A673 (cell line): ENCODE results near the gene GAS2L2. TPM values are rescaled to one million over a fixed set of nuclear protein-coding genes. Genes with fewer than 3 reads are reported as not detected.

Source experiments
- BruUV-seq: library from RNA; stranded (reverse); fragments of 400-500 nt; replicated peaks from 2 replicates; lab custom pipeline; 2021; lab: Mats Ljungman, UMichigan
- CTCF ChIA-PET: fragments of 300-600 bp; sonication (Branson Sonifier 250); formaldehyde crosslinking; loops from one replicate; lab custom pipeline; 2022; ENCODE audit warnings: antibody characterized with exemption; lab: Charles Lee
- POLR2A ChIA-PET: fragments of 300-600 bp; sonication (Branson Sonifier 250); formaldehyde crosslinking; loops from one replicate; lab custom pipeline; 2022; ENCODE audit warnings: antibody characterized with exemption; ENCODE audit not compliant: low non-redundant PET; lab: Charles Lee
- DNase-seq: peaks from one replicate; pipeline ENCODE4 v3.0.0-alpha.2; 2015; ENCODE audit warnings: low spot score
- H3K27ac ChIP-seq: fragments of 200-600 bp; sonication (generic); 2 replicates; pipeline ENCODE4 v1.5.1; 2016; ENCODE audit warnings: mixed run types, low read depth, mild to moderate bottlenecking, mixed read lengths, antibody characterized with exemption, low read length; ENCODE audit not compliant: poor library complexity, severe bottlenecking
- H3K27me3 ChIP-seq: fragments of 200-600 bp; sonication (generic); replicated peaks from 2 replicates; pipeline ENCODE4 v1.6.1; 2017; ENCODE audit warnings: mixed run types, low read depth, mild to moderate bottlenecking, mixed read lengths, antibody characterized with exemption, low read length; ENCODE audit not compliant: insufficient read depth, poor library complexity
- H3K36me3 ChIP-seq: fragments of 200-600 bp; sonication (generic); 2 replicates; pipeline ENCODE4 v1.6.1; 2016; ENCODE audit warnings: mixed run types, mild to moderate bottlenecking, mixed read lengths, antibody characterized with exemption, low read length; ENCODE audit not compliant: insufficient read depth, poor library complexity, severe bottlenecking
- H3K4me1 ChIP-seq: fragments of 200-600 bp; sonication (generic); 2 replicates; pipeline ENCODE4 v1.6.1; 2017; ENCODE audit warnings: mixed run types, mild to moderate bottlenecking, mixed read lengths, antibody characterized with exemption, low read length; ENCODE audit not compliant: insufficient read depth, poor library complexity, severe bottlenecking
- H3K4me3 ChIP-seq: fragments of 200-600 bp; sonication (generic); 2 replicates; pipeline ENCODE4 v1.5.1; 2016; ENCODE audit warnings: low read depth, mixed run types, mild to moderate bottlenecking, mixed read lengths, low read length; ENCODE audit not compliant: poor library complexity, severe bottlenecking
- H3K9me3 ChIP-seq: fragments of 200-600 bp; sonication (generic); 2 replicates; pipeline ENCODE4 v1.6.1; 2016; ENCODE audit warnings: mixed run types, low read depth, mild to moderate bottlenecking, mixed read lengths, antibody characterized with exemption, low read length; ENCODE audit not compliant: poor library complexity, severe bottlenecking
- CTCF ChIP-seq: fragments of 300-800, 200-600 bp; sonication (generic); conservative IDR thresholded peaks from 2 replicates; pipeline ENCODE4 v1.5.1; 2017; ENCODE audit warnings: low read depth, mild to moderate bottlenecking, antibody characterized with exemption, low read length, moderate library complexity, mixed read lengths
- EZH2 ChIP-seq: fragments of 200-600 bp; sonication (generic); IDR thresholded peaks from 2 replicates; pipeline ENCODE4 v1.6.1; 2017; ENCODE audit warnings: borderline replicate concordance, low read depth, mild to moderate bottlenecking, mixed read lengths, antibody characterized with exemption, low read length; ENCODE audit not compliant: poor library complexity, severe bottlenecking
- intact Hi-C: fragments of 100-400 bp; cut with micrococcal nuclease; formaldehyde crosslinking; loops from one replicate; pipeline ENCODE4 v1.10.0; 2022; ENCODE audit not compliant: unreplicated experiment
- total RNA-seq: library from RNA; stranded (reverse); gene quantifications from 2 replicates; pipeline ENCODE4 v1.2.3, GENCODE V29; 2021

The GAS2L2 gene
- total RNA-seq, 1 experiment from 2014 or later = not detected

- no peak for TF ChIP-seq EZH2
- TF ChIP-seq CTCF = no peak
- H3K27ac ChIP-seq = no peak overlapping the region
- BruUV-seq = no TSS peak
- H3K4me1 ChIP-seq = no peaks in the 10 kb centered on the region
- H3K9me3 ChIP-seq = no peaks in the 10 kb centered on the region
- no peaks in the 10 kb centered on the region for H3K36me3 ChIP-seq
- H3K4me3 ChIP-seq = no peak overlapping the region
- ChIA-PET CTCF (interaction anchor here (0.5 kb wide), 1 partner anchor 159 kb away, joined by 3 read pairs; no protein-coding TSS in a partner anchor), POLR2A (no interaction called here)
- intact Hi-C loops = no loop called here
- H3K27me3 ChIP-seq = no peaks in the 10 kb centered on the region
- DNase-seq = no peak
Measured at GRCh38 chr17:35774499-35774898, 21.5 kb upstream of the GAS2L2 start.

GRCh38 chr17:35773679-35774425, 20.8 kb upstream of the GAS2L2 start:
- no peak for DNase-seq
- Histone ChIP-seq H3K36me3 (no peaks in the 10 kb centered on the region), H3K27ac (no peak overlapping the region), H3K9me3 (no peaks in the 10 kb centered on the region), H3K4me3 (no peak overlapping the region), H3K4me1 (no peaks in the 10 kb centered on the region), H3K27me3 (no peaks in the 10 kb centered on the region)
- TF ChIP-seq EZH2 (no peak), CTCF (no peak)
- BruUV-seq = no TSS peak
- POLR2A ChIA-PET = no interaction called here
- intact Hi-C loops = no loop called here
- CTCF ChIA-PET = interaction anchor here (0.5 kb wide), 1 partner anchor 160 kb away, joined by 3 read pairs; no protein-coding TSS in a partner anchor

- Histone ChIP-seq H3K4me3 (no peak overlapping the region), H3K36me3 (no peaks in the 10 kb centered on the region), H3K27me3 (no peaks in the 10 kb centered on the region), H3K4me1 (no peaks in the 10 kb centered on the region), H3K9me3 (no peaks in the 10 kb centered on the region), H3K27ac (no peak overlapping the region)
- TF ChIP-seq EZH2 = no peak
- TF ChIP-seq CTCF = no peak
- no TSS peak for BruUV-seq
- no peak for DNase-seq
- POLR2A ChIA-PET = no interaction called here
- CTCF ChIA-PET = no interaction called here
- intact Hi-C loops = no loop called here
Measured at GRCh38 chr17:35773129-35773528, 20.1 kb upstream of the GAS2L2 start.
